Measurements from ENCODE around the gene BCL2L12. TPM values are rescaled to one million over a fixed set of nuclear protein-coding genes. Genes with fewer than 3 reads are reported as not detected.

Gene BCL2L12
- total and polyA plus RNA-seq, 2 donors (not counting 3 experiments of a cell fraction or from before 2014, with no cell fraction given), result 49.8 to 58.5 TPM

DNA sequence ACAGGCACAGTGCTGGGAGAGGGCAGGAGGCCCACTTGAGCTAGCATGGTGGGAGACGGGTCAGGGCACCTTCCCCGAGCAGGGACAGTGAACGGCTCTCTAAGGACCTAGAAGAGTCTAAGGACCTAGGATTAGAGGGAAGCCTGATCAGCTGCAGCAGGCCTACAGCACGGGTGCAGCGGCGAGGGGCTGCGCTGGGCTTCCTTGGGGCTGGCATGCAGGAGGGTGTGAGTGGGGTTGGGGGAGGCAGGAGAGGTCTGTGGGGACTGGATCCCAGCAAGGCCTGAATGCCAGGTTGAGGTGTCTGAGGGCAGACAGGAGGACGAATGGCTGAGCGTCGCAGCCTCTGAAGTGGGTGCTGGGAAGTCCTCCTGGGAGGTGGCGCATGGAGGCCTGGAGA is 20.1 kb upstream of the BCL2L12 start:
- Histone ChIP-seq H3K9ac (replicated peaks; ENCODE audit: extremely low read depth, insufficient read depth, low read length) (no peak overlapping the region), H3K36me3 (ENCODE audit: control insufficient read depth in 2 of 2, extremely low read depth in 1 of 2, insufficient read depth in 2 of 2, low read length in 2 of 2) (peaks cover 2 to 31% of the 10 kb centered on the region in 2 experiments), H3K4me2 (ENCODE audit: insufficient read depth, low read length) (no peak overlapping the region), H2AFZ (ENCODE audit: low read depth, low read length) (no peak overlapping the region), H3K9me3 (replicated peaks; ENCODE audit: control insufficient read depth, insufficient read depth, low read length) (no peaks in the 10 kb centered on the region), H3K79me2 (ENCODE audit: control insufficient read depth, insufficient read depth, low read length) (peaks cover 47% of the 10 kb centered on the region), H3K4me1 (ENCODE audit: control insufficient read depth, extremely low read depth, insufficient read depth, low read length) (peaks cover 22% of the 10 kb centered on the region), H4K20me1 (replicated peaks; ENCODE audit: control insufficient read depth, extremely low read depth, insufficient read depth, low read length) (no peaks in the 10 kb centered on the region), H3K27ac (ENCODE audit: insufficient read depth, low read depth, low read length) (no peak overlapping the region), H3K4me3 (replicated peaks in 1 of 3; ENCODE audit: insufficient read depth in 1 of 3, low read depth in 1 of 3, low read length in 3 of 3) (no peak overlapping the region), H3K9me1 (replicated peaks; ENCODE audit: control insufficient read depth, extremely low read depth, insufficient read depth, low read length) (no peaks in the 10 kb centered on the region), H3K27me3 (ENCODE audit: control insufficient read depth in 2 of 2, insufficient read depth in 2 of 2, low read length in 2 of 2) (no peaks in the 10 kb centered on the region)
- POLR2A ChIA-PET, result no interaction called here
- CTCF ChIA-PET, result no interaction called here
- TF ChIP-seq, protein P1, sequence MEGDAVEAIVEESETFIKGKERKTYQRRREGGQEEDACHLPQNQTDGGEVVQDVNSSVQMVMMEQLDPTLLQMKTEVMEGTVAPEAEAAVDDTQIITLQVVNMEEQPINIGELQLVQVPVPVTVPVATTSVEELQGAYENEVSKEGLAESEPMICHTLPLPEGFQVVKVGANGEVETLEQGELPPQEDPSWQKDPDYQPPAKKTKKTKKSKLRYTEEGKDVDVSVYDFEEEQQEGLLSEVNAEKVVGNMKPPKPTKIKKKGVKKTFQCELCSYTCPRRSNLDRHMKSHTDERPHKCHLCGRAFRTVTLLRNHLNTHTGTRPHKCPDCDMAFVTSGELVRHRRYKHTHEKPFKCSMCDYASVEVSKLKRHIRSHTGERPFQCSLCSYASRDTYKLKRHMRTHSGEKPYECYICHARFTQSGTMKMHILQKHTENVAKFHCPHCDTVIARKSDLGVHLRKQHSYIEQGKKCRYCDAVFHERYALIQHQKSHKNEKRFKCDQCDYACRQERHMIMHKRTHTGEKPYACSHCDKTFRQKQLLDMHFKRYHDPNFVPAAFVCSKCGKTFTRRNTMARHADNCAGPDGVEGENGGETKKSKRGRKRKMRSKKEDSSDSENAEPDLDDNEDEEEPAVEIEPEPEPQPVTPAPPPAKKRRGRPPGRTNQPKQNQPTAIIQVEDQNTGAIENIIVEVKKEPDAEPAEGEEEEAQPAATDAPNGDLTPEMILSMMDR (IDR thresholded peaks at IDR 0.05; ENCODE audit: extremely low read depth in 1 of 2, insufficient read depth in 1 of 2, low read depth in 1 of 2, low read length in 2 of 2), result no peak
- TF ChIP-seq JUN (IDR thresholded peaks at IDR 0.05; ENCODE audit: borderline replicate concordance, insufficient read depth, insufficient read length, low read depth), result no peak
- no peak for TF ChIP-seq POLR2AphosphoS5 (IDR thresholded peaks at IDR 0.05; ENCODE audit: insufficient read depth, low read depth, low read length)
- TF ChIP-seq POLR2A (IDR thresholded peaks at IDR 0.05; ENCODE audit: low read depth, low read length), result no peak
- dilution Hi-C loops (cut with MboI; ENCODE audit: extremely low pct_ligation_motif_present, low sequenced_read_pairs), result no loop called here
- FAIRE-seq (no peak), DNase-seq (ENCODE audit: low read depth, low spot score) (no peak)
- no TSS peak for BruUV-seq (replicated peaks)
- intact Hi-C loops (cut with micrococcal nuclease), result no loop called here

DNA sequence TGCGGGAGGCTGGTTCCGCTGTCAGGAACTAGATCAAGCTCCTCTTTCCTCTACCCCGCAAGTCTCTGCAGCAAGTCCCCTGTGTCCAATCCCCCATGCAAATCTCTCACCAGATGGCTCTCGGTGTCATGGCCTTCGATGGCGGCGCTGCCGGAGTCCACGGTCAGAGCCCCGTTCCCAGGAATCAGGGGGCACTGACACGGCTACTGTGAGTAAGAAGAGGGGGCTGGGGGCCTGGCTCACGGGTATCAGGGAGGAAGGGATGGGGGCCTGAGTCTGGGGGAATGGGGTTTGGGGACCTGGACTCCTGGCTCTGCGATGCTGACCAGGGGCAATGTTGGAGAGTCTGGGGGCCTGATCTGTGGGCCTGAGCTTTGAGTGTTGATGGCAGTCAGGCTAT is 19.7 kb upstream of the BCL2L12 start:
- H3K4me1 ChIP-seq (ENCODE audit: control insufficient read depth, extremely low read depth, insufficient read depth, low read length), result peaks cover 19% of the 10 kb centered on the region
- H3K4me3 ChIP-seq (replicated peaks in 1 of 3; ENCODE audit: insufficient read depth in 1 of 3, low read depth in 1 of 3, low read length in 3 of 3), result no peak overlapping the region
- H3K27me3 ChIP-seq (ENCODE audit: control insufficient read depth in 2 of 2, insufficient read depth in 2 of 2, low read length in 2 of 2), result no peaks in the 10 kb centered on the region
- no peaks in the 10 kb centered on the region for H4K20me1 ChIP-seq (replicated peaks; ENCODE audit: control insufficient read depth, extremely low read depth, insufficient read depth, low read length)
- no peak overlapping the region for H3K4me2 ChIP-seq (ENCODE audit: insufficient read depth, low read length)
- H3K9ac ChIP-seq (replicated peaks; ENCODE audit: extremely low read depth, insufficient read depth, low read length), result no peak overlapping the region
- no TSS peak for BruUV-seq (replicated peaks)
- CTCF ChIA-PET, result no interaction called here
- TF ChIP-seq EZH2 (IDR thresholded peaks at IDR 0.05; ENCODE audit: borderline replicate concordance, low read depth, low read length, severe bottlenecking) (no peak), MYC (IDR thresholded peaks at IDR 0.05; ENCODE audit: low read depth, low read length) (no peak), GATA2 (IDR thresholded peaks at IDR 0.05; ENCODE audit: insufficient read depth, insufficient read length, low read depth, low read length) (no peak), POLR2AphosphoS5 (IDR thresholded peaks at IDR 0.05; ENCODE audit: insufficient read depth, low read depth, low read length) (no peak)
- TF ChIP-seq, protein P2, sequence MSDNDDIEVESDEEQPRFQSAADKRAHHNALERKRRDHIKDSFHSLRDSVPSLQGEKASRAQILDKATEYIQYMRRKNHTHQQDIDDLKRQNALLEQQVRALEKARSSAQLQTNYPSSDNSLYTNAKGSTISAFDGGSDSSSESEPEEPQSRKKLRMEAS (IDR thresholded peaks at IDR 0.05; ENCODE audit: insufficient read depth, insufficient read length), result no peak
- TF ChIP-seq, protein P1 (IDR thresholded peaks at IDR 0.05; ENCODE audit: extremely low read depth in 1 of 2, insufficient read depth in 1 of 2, low read depth in 1 of 2, low read length in 2 of 2), result no peak
- H3K9me3 ChIP-seq (replicated peaks; ENCODE audit: control insufficient read depth, insufficient read depth, low read length), result no peaks in the 10 kb centered on the region
- FAIRE-seq, result no peak
- POLR2A ChIA-PET, result no interaction called here
- no peaks in the 10 kb centered on the region for H3K9me1 ChIP-seq (replicated peaks; ENCODE audit: control insufficient read depth, extremely low read depth, insufficient read depth, low read length)
- intact Hi-C loops (cut with micrococcal nuclease) (no loop called here), dilution Hi-C loops (cut with MboI; ENCODE audit: extremely low pct_ligation_motif_present, low sequenced_read_pairs) (no loop called here)
- H2AFZ ChIP-seq (ENCODE audit: low read depth, low read length), result no peak overlapping the region
- no peak overlapping the region for H3K27ac ChIP-seq (ENCODE audit: insufficient read depth, low read depth, low read length)
- H3K36me3 ChIP-seq (ENCODE audit: control insufficient read depth in 2 of 2, extremely low read depth in 1 of 2, insufficient read depth in 2 of 2, low read length in 2 of 2), result peaks cover 2 to 32% of the 10 kb centered on the region in 2 experiments
- no peak for DNase-seq (ENCODE audit: low read depth, low spot score)
- H3K79me2 ChIP-seq (ENCODE audit: control insufficient read depth, insufficient read depth, low read length), result peaks cover 47% of the 10 kb centered on the region

Data from endothelial cell of umbilical vein (primary cell).